ENCODE results near the gene CPO. TPM values are rescaled to one million over a fixed set of nuclear protein-coding genes. Genes with fewer than 3 reads are reported as not detected.

The CPO gene
- total RNA-seq, 1 donor from 2014 or later, result not detected

Other genes with a start within 250 kb of the CPO start
- not detected for gene DYTN, start 221.1 kb upstream of the CPO start, total RNA-seq (ENCODE audit: unreplicated experiment)
- gene MDH1B, start 174.2 kb upstream of the CPO start, total RNA-seq (ENCODE audit: unreplicated experiment), result 0.98 TPM
- gene FASTKD2, start 173.9 kb upstream of the CPO start, total RNA-seq (ENCODE audit: unreplicated experiment), result 24.7 TPM
- gene KLF7, start 226.4 kb downstream of the CPO start, total RNA-seq (ENCODE audit: unreplicated experiment), result 323 TPM